ENCODE results near the gene NOTCH4.
"Not testable (repeated sequence)": the region's sequence is repeated elsewhere in the genome, so short reads cannot be mapped to it uniquely, and the experiment has no call there.

NOTCH4 gene

GRCh38 chr6:32216998-32217397 is 6.9 kb downstream of the NOTCH4 start:
- no peaks in the 10 kb centered on the region for H3K9me3 ChIP-seq (ENCODE audit: control insufficient read depth, insufficient read depth, low read length)
- no peaks in the 10 kb centered on the region for H3K27me3 ChIP-seq (ENCODE audit: control insufficient read depth, insufficient read depth, low read length)
- no peak overlapping the region for H3K27ac ChIP-seq (ENCODE audit: low read depth, low read length)
- H3K4me1 ChIP-seq (ENCODE audit: control insufficient read depth, insufficient read depth, low read length): no peaks in the 10 kb centered on the region
- H3K4me3 ChIP-seq (ENCODE audit: low read depth, low read length): no peak overlapping the region
- H3K36me3 ChIP-seq (ENCODE audit: control insufficient read depth, insufficient read depth, low read length): no peaks in the 10 kb centered on the region
- no peak overlapping the region for H3K9ac ChIP-seq (ENCODE audit: low read depth, low read length)

- H3K27ac ChIP-seq (ENCODE audit: low read depth, low read length): no peak overlapping the region
- H3K27me3 ChIP-seq (ENCODE audit: control insufficient read depth, insufficient read depth, low read length): no peaks in the 10 kb centered on the region
- no peak overlapping the region for H3K4me3 ChIP-seq (ENCODE audit: low read depth, low read length)
- no peaks in the 10 kb centered on the region for H3K36me3 ChIP-seq (ENCODE audit: control insufficient read depth, insufficient read depth, low read length)
- H3K4me1 ChIP-seq (ENCODE audit: control insufficient read depth, insufficient read depth, low read length): no peaks in the 10 kb centered on the region
- no peak overlapping the region for H3K9ac ChIP-seq (ENCODE audit: low read depth, low read length)
- H3K9me3 ChIP-seq (ENCODE audit: control insufficient read depth, insufficient read depth, low read length): no peaks in the 10 kb centered on the region
These were observed 7.6 kb downstream of the NOTCH4 start for GRCh38 chr6:32216285-32216684.

GRCh38 chr6:32215617-32216016 is 8.2 kb downstream of the NOTCH4 start:
- Histone ChIP-seq H3K27ac (ENCODE audit: low read depth, low read length) (no peak overlapping the region), H3K4me1 (ENCODE audit: control insufficient read depth, insufficient read depth, low read length) (no peaks in the 10 kb centered on the region), H3K27me3 (ENCODE audit: control insufficient read depth, insufficient read depth, low read length) (no peaks in the 10 kb centered on the region), H3K36me3 (ENCODE audit: control insufficient read depth, insufficient read depth, low read length) (no peaks in the 10 kb centered on the region), H3K4me3 (ENCODE audit: low read depth, low read length) (no peak overlapping the region), H3K9me3 (ENCODE audit: control insufficient read depth, insufficient read depth, low read length) (no peaks in the 10 kb centered on the region), H3K9ac (ENCODE audit: low read depth, low read length) (no peak overlapping the region)

- Histone ChIP-seq H3K9me3 (ENCODE audit: control insufficient read depth, insufficient read depth, low read length) (no peaks in the 10 kb centered on the region), H3K36me3 (ENCODE audit: control insufficient read depth, insufficient read depth, low read length) (no peaks in the 10 kb centered on the region), H3K4me3 (ENCODE audit: low read depth, low read length) (no peak overlapping the region), H3K9ac (ENCODE audit: low read depth, low read length) (no peak overlapping the region), H3K27me3 (ENCODE audit: control insufficient read depth, insufficient read depth, low read length) (no peaks in the 10 kb centered on the region), H3K27ac (ENCODE audit: low read depth, low read length) (no peak overlapping the region), H3K4me1 (ENCODE audit: control insufficient read depth, insufficient read depth, low read length) (no peaks in the 10 kb centered on the region)
These were observed 9.7 kb downstream of the NOTCH4 start for GRCh38 chr6:32214126-32214525.

- no peaks in the 10 kb centered on the region for H3K4me1 ChIP-seq (ENCODE audit: control insufficient read depth, insufficient read depth, low read length)
- H3K9ac ChIP-seq (ENCODE audit: low read depth, low read length): no peak overlapping the region
- H3K36me3 ChIP-seq (ENCODE audit: control insufficient read depth, insufficient read depth, low read length): no peaks in the 10 kb centered on the region
- no peaks in the 10 kb centered on the region for H3K27me3 ChIP-seq (ENCODE audit: control insufficient read depth, insufficient read depth, low read length)
- no peak overlapping the region for H3K4me3 ChIP-seq (ENCODE audit: low read depth, low read length)
- no peak overlapping the region for H3K27ac ChIP-seq (ENCODE audit: low read depth, low read length)
- H3K9me3 ChIP-seq (ENCODE audit: control insufficient read depth, insufficient read depth, low read length): no peaks in the 10 kb centered on the region
These were observed 10.2 kb downstream of the NOTCH4 start for GRCh38 chr6:32213649-32214048.

GRCh38 chr6:32212076-32212760 is 11.6 kb downstream of the NOTCH4 start:
- no peak overlapping the region for H3K9ac ChIP-seq (ENCODE audit: low read depth, low read length)

GRCh38 chr6:32211432-32211831 is 12.4 kb downstream of the NOTCH4 start:
- not testable (repeated sequence) for H3K27ac ChIP-seq (ENCODE audit: low read depth, low read length); H3K36me3 ChIP-seq (ENCODE audit: control insufficient read depth, insufficient read depth, low read length); H3K4me3 ChIP-seq (ENCODE audit: low read depth, low read length); H3K27me3 ChIP-seq (ENCODE audit: control insufficient read depth, insufficient read depth, low read length); H3K4me1 ChIP-seq (ENCODE audit: control insufficient read depth, insufficient read depth, low read length); H3K9me3 ChIP-seq (ENCODE audit: control insufficient read depth, insufficient read depth, low read length); H3K9ac ChIP-seq (ENCODE audit: low read depth, low read length)

More at GRCh38 chr6:32212076-32212760, 11.6 kb downstream of the NOTCH4 start:
- no peaks in the 10 kb centered on the region for H3K4me1 ChIP-seq (ENCODE audit: control insufficient read depth, insufficient read depth, low read length)
- H3K36me3 ChIP-seq (ENCODE audit: control insufficient read depth, insufficient read depth, low read length): no peaks in the 10 kb centered on the region
- no peak overlapping the region for H3K4me3 ChIP-seq (ENCODE audit: low read depth, low read length)
- H3K9me3 ChIP-seq (ENCODE audit: control insufficient read depth, insufficient read depth, low read length): no peaks in the 10 kb centered on the region
- H3K27ac ChIP-seq (ENCODE audit: low read depth, low read length): no peak overlapping the region
- H3K27me3 ChIP-seq (ENCODE audit: control insufficient read depth, insufficient read depth, low read length): no peaks in the 10 kb centered on the region

GRCh38 chr6:32210191-32210601 is 13.7 kb downstream of the NOTCH4 start:
- no peak overlapping the region for H3K4me3 ChIP-seq (ENCODE audit: low read depth, low read length)
- H3K9me3 ChIP-seq (ENCODE audit: control insufficient read depth, insufficient read depth, low read length): no peaks in the 10 kb centered on the region
- no peaks in the 10 kb centered on the region for H3K36me3 ChIP-seq (ENCODE audit: control insufficient read depth, insufficient read depth, low read length)
- H3K27ac ChIP-seq (ENCODE audit: low read depth, low read length): no peak overlapping the region
- no peaks in the 10 kb centered on the region for H3K27me3 ChIP-seq (ENCODE audit: control insufficient read depth, insufficient read depth, low read length)
- H3K9ac ChIP-seq (ENCODE audit: low read depth, low read length): no peak overlapping the region
- H3K4me1 ChIP-seq (ENCODE audit: control insufficient read depth, insufficient read depth, low read length): no peaks in the 10 kb centered on the region

GRCh38 chr6:32208996-32209395 is 14.9 kb downstream of the NOTCH4 start:
- Histone ChIP-seq H3K9ac (ENCODE audit: low read depth, low read length) (no peak overlapping the region), H3K27me3 (ENCODE audit: control insufficient read depth, insufficient read depth, low read length) (no peaks in the 10 kb centered on the region), H3K9me3 (ENCODE audit: control insufficient read depth, insufficient read depth, low read length) (no peaks in the 10 kb centered on the region), H3K4me1 (ENCODE audit: control insufficient read depth, insufficient read depth, low read length) (no peaks in the 10 kb centered on the region), H3K36me3 (ENCODE audit: control insufficient read depth, insufficient read depth, low read length) (no peaks in the 10 kb centered on the region), H3K4me3 (ENCODE audit: low read depth, low read length) (no peak overlapping the region), H3K27ac (ENCODE audit: low read depth, low read length) (no peak overlapping the region)

GRCh38 chr6:32204268-32204715 is 19.6 kb downstream of the NOTCH4 start:
- Histone ChIP-seq H3K4me1 (ENCODE audit: control insufficient read depth, insufficient read depth, low read length) (no peaks in the 10 kb centered on the region), H3K9ac (ENCODE audit: low read depth, low read length) (no peak overlapping the region), H3K9me3 (ENCODE audit: control insufficient read depth, insufficient read depth, low read length) (no peaks in the 10 kb centered on the region), H3K27ac (ENCODE audit: low read depth, low read length) (no peak overlapping the region), H3K27me3 (ENCODE audit: control insufficient read depth, insufficient read depth, low read length) (no peaks in the 10 kb centered on the region), H3K36me3 (ENCODE audit: control insufficient read depth, insufficient read depth, low read length) (no peaks in the 10 kb centered on the region), H3K4me3 (ENCODE audit: low read depth, low read length) (no peak overlapping the region)

GRCh38 chr6:32203426-32204267 is 20.2 kb downstream of the NOTCH4 start:
- Histone ChIP-seq H3K9me3 (ENCODE audit: control insufficient read depth, insufficient read depth, low read length) (no peaks in the 10 kb centered on the region), H3K27me3 (ENCODE audit: control insufficient read depth, insufficient read depth, low read length) (no peaks in the 10 kb centered on the region), H3K27ac (ENCODE audit: low read depth, low read length) (no peak overlapping the region), H3K9ac (ENCODE audit: low read depth, low read length) (no peak overlapping the region), H3K36me3 (ENCODE audit: control insufficient read depth, insufficient read depth, low read length) (no peaks in the 10 kb centered on the region), H3K4me1 (ENCODE audit: control insufficient read depth, insufficient read depth, low read length) (no peaks in the 10 kb centered on the region), H3K4me3 (ENCODE audit: low read depth, low read length) (no peak overlapping the region)

All from HUES48 (cell line).